NCI-H524 (cell line): ENCODE measurements around the gene TOP2A.

ENCODE experiments used
- DNase-seq, 2 experiments: peaks; one replicate each; lab custom pipeline; 2025; lab: John Stamatoyannopoulos, UW

TOP2A gene

GRCh38 chr17:40452216-40452787, 34.6 kb upstream of the TOP2A start:
- peak; percentile 15 to 60 for DNase-seq

GRCh38 chr17:40451420-40451819, 33.7 kb upstream of the TOP2A start:
- no peak for DNase-seq

- DNase-seq = peak in 1 of 2 experiments; percentile 28
These were observed 32.5 kb upstream of the TOP2A start for GRCh38 chr17:40450175-40450574.

- no peak for DNase-seq
These were observed 31.1 kb upstream of the TOP2A start for GRCh38 chr17:40448639-40449261.

- no peak for DNase-seq
These were observed 30.5 kb upstream of the TOP2A start for GRCh38 chr17:40448213-40448638.

GRCh38 chr17:40447806-40448205, 30.1 kb upstream of the TOP2A start:
- DNase-seq = no peak

GRCh38 chr17:40447148-40447644, 29.5 kb upstream of the TOP2A start:
- no peak for DNase-seq

GRCh38 chr17:40445751-40446468, 28.2 kb upstream of the TOP2A start:
- peak in 1 of 2 experiments; percentile 11 for DNase-seq

- DNase-seq = no peak
These were observed 26.5 kb upstream of the TOP2A start for GRCh38 chr17:40443988-40444899.

- DNase-seq = peak; percentile 58 to 75
These were observed 25.7 kb upstream of the TOP2A start, which contains the start of gene IGFBP4 for GRCh38 chr17:40443196-40443987. TSS of gene IGFBP4 (plus strand) at chr17:40443450. CDS start at chr17:40443736, 286 bp downstream.

GRCh38 chr17:40442392-40443195, 24.9 kb upstream of the TOP2A start:
- DNase-seq = no peak

- no peak for DNase-seq
These were observed 22.5 kb upstream of the TOP2A start for GRCh38 chr17:40440166-40440565.

- no peak for DNase-seq
These were observed 19.5 kb upstream of the TOP2A start for GRCh38 chr17:40437095-40437732.

- DNase-seq = no peak
These were observed 18.9 kb upstream of the TOP2A start for GRCh38 chr17:40436636-40437035.

GRCh38 chr17:40433551-40434415, 16.1 kb upstream of the TOP2A start:
- peak in 1 of 2 experiments; percentile 9 for DNase-seq

- DNase-seq = no peak
These were observed 15.3 kb upstream of the TOP2A start for GRCh38 chr17:40432864-40433528.

- DNase-seq = no peak
These were observed 13.5 kb upstream of the TOP2A start for GRCh38 chr17:40431231-40431602.
